Measurements from ENCODE around the gene DPP3.

The DPP3 gene

GRCh38 chr11:66488957-66489356 is 8.7 kb downstream of the DPP3 start:
- no peak for DNase-seq

DNA sequence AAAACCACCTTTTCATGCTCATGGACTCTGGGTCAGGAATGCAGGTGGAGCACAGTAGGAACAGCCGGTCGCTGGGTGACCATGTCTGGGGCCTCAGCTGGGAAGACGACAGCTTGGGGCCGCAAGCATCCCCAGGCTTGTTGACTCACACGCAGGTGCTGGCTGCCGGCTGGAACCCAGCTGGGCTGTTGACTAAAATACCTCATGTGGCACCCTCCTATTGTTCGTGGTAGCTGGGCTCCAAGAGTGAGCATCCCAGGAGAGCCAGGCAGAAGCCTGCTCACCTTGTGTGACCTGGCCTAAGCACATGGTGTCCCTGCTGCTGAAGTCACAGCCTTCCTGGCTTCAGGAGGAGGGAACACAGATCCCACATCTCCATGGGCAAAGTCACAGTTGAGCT is 9.4 kb downstream of the DPP3 start:
- DNase-seq: no peak

DNA sequence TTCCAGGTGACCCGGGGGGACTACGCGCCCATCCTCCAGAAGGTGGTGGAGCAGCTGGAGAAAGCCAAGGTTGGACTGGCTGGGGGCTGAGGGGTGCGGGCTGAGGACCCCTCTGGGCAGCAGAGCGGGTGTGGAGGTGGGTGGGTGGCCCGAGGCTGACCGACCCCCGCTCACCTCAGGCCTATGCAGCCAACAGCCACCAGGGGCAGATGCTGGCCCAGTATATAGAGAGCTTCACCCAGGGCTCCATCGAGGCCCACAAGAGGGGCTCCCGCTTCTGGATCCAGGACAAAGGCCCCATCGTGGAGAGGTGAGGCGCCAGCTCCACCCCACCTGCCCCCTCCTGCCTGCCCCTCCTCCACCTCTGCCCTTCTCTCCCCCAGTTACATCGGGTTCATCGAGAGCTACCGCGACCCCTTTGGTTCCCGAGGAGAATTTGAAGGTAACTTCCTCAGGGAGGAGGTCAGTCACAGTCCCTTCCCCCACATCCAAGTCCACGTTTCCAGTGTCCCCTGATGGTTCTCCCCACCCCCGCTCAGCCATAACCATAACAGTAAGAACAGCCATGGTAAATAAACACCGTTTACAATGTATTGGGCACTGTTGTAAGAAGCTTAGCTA is 11.2 kb downstream of the DPP3 start:
- DNase-seq: no peak

DNA sequence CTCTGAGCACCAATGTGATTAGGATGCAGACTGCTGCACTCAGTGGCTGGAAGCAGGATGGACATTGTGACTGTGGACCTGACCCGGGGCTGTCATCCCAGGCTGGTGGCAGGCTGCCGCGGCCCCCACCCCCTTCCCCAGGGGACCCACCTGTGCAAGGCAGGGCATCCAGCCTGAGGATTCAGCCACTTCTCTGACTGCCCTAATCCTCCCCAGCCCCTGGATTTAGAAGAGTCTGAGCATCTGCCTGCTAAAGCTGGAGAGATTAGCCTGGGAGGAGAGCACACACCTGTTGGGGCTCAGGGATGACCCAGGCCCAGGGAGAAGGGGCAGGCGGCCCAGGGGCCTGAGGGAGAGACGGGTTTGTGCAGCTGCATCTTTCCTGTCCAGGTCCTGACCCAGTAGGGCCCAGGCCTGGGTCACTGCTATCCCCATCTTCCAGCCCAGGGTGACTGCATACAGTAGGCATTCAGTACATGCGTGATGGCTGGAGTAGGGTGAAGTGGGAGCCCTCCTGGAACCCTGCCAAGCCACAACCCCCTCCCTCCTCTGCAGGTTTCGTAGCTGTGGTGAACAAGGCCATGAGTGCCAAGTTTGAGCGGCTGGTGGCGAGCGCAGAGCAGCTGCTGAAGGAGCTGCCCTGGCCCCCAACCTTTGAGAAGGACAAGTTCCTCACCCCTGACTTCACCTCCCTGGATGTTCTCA is 12.1 kb downstream of the DPP3 start:
- no peak for DNase-seq

- DNase-seq: no peak
Observed at GRCh38 chr11:66493130-66493529, 12.9 kb downstream of the DPP3 start.

DNA sequence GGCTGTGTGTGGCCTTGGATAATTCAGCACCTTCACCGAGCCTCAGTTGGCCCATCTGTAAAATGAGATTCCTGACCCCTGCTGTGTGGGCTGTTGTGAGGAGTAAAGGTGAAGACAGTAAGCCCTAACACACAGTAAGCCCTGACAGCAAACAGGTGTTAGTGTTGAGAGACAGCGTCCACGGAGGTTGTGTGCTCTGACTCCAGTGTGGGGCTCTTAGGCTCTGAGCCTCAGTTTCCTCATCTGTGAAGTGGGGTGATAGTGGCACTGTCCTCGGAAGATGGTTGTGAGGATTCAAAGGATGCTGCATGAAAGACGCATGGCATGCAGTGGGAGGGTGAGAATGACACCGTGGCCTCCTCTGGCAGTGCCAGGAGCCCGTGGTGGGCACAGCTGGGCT is 14.2 kb downstream of the DPP3 start:
- DNase-seq: no peak

DNA sequence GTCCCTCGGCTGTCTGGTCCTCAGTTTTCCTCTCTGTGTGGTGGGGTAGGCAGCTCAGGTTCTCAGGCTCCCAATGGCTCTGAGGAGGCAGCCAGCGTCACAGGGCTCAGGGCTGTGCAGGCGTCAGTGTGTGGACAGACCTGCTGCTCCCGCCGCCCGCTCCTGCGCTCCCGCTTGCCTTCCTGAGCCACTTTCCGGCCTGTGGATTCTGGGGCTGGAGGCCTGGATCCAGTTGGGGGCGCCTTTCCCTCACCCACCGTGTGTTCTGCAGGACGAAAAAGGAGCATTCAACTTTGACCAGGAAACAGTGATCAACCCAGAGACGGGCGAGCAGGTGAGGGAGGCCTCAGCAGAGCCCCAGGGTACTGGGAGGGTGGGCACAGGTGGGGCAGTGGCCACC is 14.7 kb downstream of the DPP3 start:
- no peak for DNase-seq

- DNase-seq: no peak
Observed at GRCh38 chr11:66495401-66495854, 15.2 kb downstream of the DPP3 start.

- DNase-seq: no peak
Observed at GRCh38 chr11:66497206-66497605, 17.0 kb downstream of the DPP3 start.

- no peak for DNase-seq
Observed at GRCh38 chr11:66498506-66498905, 18.3 kb downstream of the DPP3 start.

DNA sequence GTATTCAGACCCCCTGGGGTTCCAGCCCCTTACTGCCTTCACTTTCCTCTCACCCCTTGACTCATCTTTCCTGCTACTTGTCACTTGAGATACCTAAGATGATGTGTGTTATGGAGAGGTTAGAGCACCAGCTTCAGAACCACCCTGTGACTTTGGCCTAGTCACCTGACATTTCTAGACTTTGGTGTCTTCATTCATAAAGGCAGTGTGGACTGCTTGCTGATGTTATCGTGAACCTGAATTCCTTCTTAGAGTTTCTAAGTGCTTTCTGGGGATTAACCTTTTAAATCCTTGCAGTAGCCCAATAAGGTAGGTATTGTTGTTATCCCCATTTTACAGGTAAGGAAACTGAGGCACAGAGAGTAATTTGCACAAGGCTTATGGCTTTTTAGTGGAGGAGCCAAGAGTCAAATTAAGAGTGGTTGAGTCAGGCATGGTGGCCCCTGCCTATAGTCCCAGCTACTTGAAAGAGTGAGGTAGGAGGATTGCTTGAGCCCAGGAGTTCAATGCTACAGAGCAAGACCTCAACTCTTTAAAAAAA is 25.1 kb downstream of the DPP3 start:
- DNase-seq: no peak

DNA sequence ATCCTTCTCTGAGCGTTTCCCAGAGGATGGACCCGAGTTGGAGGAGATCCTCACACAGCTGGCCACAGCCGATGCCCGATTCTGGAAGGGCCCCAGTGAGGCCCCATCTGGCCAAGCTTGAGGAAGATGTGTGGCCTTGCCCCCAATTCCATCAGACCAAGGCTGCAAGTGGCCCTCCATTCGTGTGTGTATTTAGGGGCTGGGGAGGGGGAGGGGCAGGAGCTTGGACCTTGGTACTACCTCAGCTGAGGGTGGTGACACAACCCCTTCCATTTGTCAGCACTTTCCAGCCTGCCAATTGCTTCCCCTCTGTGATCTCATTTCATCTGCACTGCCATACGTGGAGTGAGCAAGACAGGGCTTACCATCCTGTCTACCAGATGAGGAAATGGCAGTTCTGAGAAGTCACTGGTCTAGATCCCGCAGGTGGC is 28.9 kb downstream of the DPP3 start:
- no peak for DNase-seq

- DNase-seq: peak; percentile 66 to 87
Observed at GRCh38 chr11:66510271-66510989, 30.2 kb downstream of the DPP3 start, which contains the start of gene BBS1. Gene BBS1 (plus strand): TSS chr11:66510635. CDS start chr11:66510660, 25 bp downstream.

DNA sequence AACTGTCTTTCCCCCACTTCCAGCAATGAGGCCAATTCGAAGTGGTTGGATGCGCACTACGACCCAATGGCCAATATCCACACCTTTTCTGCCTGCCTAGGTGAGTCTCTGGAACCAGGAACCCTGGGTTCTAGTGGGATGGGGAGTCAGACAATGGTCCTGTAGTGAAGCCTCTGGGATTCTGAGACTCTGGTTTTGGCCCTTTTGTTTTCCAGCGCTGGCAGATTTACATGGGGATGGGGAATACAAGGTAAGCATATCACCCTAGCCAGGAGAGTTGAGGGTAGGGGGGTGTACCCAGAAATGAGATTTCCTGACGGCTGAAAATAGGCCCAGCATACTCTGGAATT is 30.7 kb downstream of the DPP3 start:
- no peak for DNase-seq

DNA sequence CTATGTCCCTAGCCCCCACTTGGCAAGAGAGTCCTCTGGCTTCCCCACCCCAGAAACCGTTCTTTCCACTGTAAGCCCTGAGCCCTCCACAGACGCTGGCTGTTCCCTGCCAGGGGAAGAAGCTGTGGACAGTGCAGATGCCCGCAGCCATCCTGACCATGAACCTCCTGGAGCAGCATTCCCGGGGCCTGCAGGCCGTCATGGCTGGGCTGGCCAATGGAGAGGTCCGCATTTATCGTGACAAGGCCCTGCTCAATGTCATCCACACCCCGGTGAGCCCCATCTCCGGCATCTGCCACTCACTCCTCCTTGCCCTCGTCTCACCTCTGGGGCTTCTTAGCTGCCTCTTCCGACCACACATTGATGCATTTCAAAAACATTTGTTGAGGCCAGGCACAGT is 43.4 kb downstream of the DPP3 start:
- no peak for DNase-seq

- DNase-seq: no peak
Observed at GRCh38 chr11:66524304-66525040, 44.2 kb downstream of the DPP3 start.

- DNase-seq: no peak
Observed at GRCh38 chr11:66529069-66529468, 48.8 kb downstream of the DPP3 start.

DNA sequence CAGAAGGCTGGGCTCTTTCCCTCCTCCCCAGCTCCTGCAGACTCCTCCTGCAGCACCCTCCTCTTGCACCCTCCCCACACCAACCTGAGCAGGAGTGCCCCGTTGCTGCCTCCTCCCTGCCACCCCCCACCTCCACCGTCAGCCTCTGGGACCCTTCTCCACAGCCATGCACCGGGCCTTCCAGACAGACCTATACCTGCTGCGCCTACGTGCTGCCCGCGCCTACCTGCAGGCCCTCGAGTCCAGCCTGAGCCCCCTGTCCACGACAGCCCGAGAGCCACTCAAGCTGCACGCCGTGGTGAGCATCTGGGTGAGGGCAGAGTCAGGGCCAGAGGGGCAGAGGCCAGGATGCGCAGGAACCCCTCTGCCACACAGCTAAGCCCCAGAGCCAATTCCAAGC is 49.4 kb downstream of the DPP3 start:
- DNase-seq: no peak

GRCh38 chr11:66530927-66531709 is 50.9 kb downstream of the DPP3 start:
- no peak for DNase-seq

- DNase-seq: no peak
Observed at GRCh38 chr11:66531841-66532240, 51.6 kb downstream of the DPP3 start.

GRCh38 chr11:66532784-66533183 is 52.5 kb downstream of the DPP3 start:
- no peak for DNase-seq

DNA sequence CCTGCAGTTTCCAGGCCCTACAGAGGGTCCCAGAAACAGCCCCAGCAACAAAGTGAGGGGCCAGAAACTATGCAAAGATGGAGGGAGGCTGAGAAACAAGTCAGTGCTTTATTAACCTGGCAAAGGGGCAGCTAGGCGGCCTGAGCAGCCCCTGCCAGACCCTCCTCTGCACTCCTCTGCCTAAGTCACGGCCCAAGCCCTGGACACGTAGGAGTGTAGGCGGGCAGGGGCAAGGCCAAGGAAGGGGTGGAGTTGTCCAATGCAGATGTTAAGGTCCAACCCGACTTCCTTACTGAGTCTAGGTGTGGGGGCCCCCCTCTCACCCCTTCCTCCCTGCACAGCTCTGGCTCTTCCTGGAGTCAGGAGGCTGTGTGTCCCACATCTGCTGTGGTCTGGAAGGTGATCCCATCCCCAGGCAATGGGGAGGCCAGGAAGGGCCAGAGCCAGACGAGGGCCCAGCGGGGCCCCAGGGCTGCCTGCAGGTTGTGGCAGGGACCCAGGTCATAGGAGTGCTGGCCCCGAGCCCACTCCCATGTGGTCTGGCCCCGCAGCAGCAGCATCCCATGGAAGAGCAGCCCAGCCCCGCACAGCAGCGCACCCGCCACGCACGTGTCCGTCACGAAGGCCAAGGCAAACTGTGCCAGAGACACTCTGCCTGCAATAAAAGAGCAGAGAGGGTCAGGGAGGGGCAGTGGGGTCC is 59.1 kb downstream of the DPP3 start:
- DNase-seq: no peak
